Measurements from ENCODE around the gene OOSP2. TPM values are rescaled to one million over a fixed set of nuclear protein-coding genes. Genes with fewer than 3 reads are reported as not detected.

The OOSP2 gene
- total and polyA plus RNA-seq, 2 of the 13 experiments (the other 11 are each of a cell fraction or from before 2014, with no cell fraction given): not detected

- Histone ChIP-seq H3K4me2 (ENCODE audit: low read depth, low read length) (no peak overlapping the region), H3K27me3 (ENCODE audit: control insufficient read depth in 1 of 2, insufficient read depth in 2 of 2, low read length in 2 of 2) (no peaks in the 10 kb centered on the region), H3K27ac (ENCODE audit: extremely low read length, insufficient read depth, low read length) (no peak overlapping the region), H3K4me3 (replicated peaks in 1 of 3; ENCODE audit: insufficient read depth in 1 of 3, low read depth in 2 of 3, low read length in 3 of 3) (no peak overlapping the region), H3K4me1 (ENCODE audit: insufficient read depth, low read length) (no peaks in the 10 kb centered on the region), H3K36me3 (replicated peaks in 1 of 2; ENCODE audit: control insufficient read depth in 1 of 2, insufficient read depth in 2 of 2, low read length in 2 of 2) (no peaks in the 10 kb centered on the region), H4K20me1 (ENCODE audit: insufficient read depth, low read length) (no peaks in the 10 kb centered on the region), H2AFZ (ENCODE audit: low read length) (no peak overlapping the region), H3K79me2 (ENCODE audit: insufficient read depth, low read length) (no peaks in the 10 kb centered on the region), H3K9me3 (ENCODE audit: low read length) (no peaks in the 10 kb centered on the region), H3K9ac (ENCODE audit: insufficient read depth, low read depth, low read length) (no peak overlapping the region)
- ChIA-PET POLR2A (no interaction called here), CTCF (ENCODE audit: low intra/inter-chr PET ratio, low total read pairs) (no interaction called here)
- intact Hi-C loops (cut with micrococcal nuclease; ENCODE audit: unreplicated experiment): no loop called here
- no peak for TF ChIP-seq ZFP90 (CRISPR knock-in tag; IDR thresholded peaks at IDR 0.05; ENCODE audit: borderline replicate concordance)
- TF ChIP-seq TBX2 (CRISPR knock-in tag; IDR thresholded peaks at IDR 0.05; ENCODE audit: borderline replicate concordance): no peak
- TF ChIP-seq MIXL1 (CRISPR knock-in tag; IDR thresholded peaks at IDR 0.05): no peak
- no peak for TF ChIP-seq ZNF3 (CRISPR knock-in tag; IDR thresholded peaks at IDR 0.05)
- no peak for TF ChIP-seq ZNF333 (CRISPR knock-in tag; IDR thresholded peaks at IDR 0.05; ENCODE audit: borderline replicate concordance)
- TF ChIP-seq ZBTB7A (CRISPR knock-in tag; IDR thresholded peaks at IDR 0.05): no peak
- no peak for TF ChIP-seq TOPORS (CRISPR knock-in tag; IDR thresholded peaks at IDR 0.05)
- TF ChIP-seq ZBED4 (CRISPR knock-in tag; IDR thresholded peaks at IDR 0.05; ENCODE audit: borderline replicate concordance): no peak
- in situ Hi-C loops (cut with HindIII; ENCODE audit: extremely low pct_ligation_motif_present, low pct_unique_long_range_greater_than_20kb): no loop called here
- FAIRE-seq (no peak), DNase-seq (ENCODE audit: low spot score) (no peak), ATAC-seq (no peak)
- no TSS peak for BruUV-seq (replicated peaks)
- 1% methylated on average over 2 of the region's 2 CpGs for WGBS (ENCODE audit: low lambda C conversion rate)
Measured at GRCh38 chr11:59997800-59998199, 42.4 kb upstream of the OOSP2 start.

Data from HepG2 (cell line).